CD4-positive, alpha-beta T cell treated with Interleukin-17A for 1 hour (primary cell): ENCODE data around the gene ZNF581.

ENCODE experiments used
- DNase-seq: peaks from one replicate; pipeline ENCODE4 v3.0.0-alpha.2; 2020

The ZNF581 gene

GRCh38 chr19:55684946-55685681 is 41.7 kb downstream of the ZNF581 start:
- DNase-seq: no peak

DNA sequence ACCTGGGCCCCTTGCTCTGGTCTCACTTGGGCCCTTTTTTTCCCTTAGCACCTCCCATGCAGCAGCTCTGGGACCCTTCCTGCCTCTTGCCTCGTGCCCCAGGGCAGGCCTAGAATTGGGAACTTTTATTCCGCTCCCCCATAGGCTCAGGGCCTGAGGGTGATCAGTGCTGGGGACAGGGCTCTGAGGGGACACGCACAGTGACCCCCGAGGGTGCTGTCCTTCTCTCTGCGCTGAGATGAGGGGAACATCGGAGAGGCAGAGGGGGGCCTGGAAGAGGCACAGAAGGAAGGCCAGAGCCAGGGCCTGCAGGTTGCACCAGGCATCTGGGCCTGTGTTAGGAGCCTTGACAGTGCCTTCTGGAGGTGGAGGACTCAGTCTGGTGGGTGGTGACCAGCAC is 42.3 kb downstream of the ZNF581 start:
- no peak for DNase-seq

DNA sequence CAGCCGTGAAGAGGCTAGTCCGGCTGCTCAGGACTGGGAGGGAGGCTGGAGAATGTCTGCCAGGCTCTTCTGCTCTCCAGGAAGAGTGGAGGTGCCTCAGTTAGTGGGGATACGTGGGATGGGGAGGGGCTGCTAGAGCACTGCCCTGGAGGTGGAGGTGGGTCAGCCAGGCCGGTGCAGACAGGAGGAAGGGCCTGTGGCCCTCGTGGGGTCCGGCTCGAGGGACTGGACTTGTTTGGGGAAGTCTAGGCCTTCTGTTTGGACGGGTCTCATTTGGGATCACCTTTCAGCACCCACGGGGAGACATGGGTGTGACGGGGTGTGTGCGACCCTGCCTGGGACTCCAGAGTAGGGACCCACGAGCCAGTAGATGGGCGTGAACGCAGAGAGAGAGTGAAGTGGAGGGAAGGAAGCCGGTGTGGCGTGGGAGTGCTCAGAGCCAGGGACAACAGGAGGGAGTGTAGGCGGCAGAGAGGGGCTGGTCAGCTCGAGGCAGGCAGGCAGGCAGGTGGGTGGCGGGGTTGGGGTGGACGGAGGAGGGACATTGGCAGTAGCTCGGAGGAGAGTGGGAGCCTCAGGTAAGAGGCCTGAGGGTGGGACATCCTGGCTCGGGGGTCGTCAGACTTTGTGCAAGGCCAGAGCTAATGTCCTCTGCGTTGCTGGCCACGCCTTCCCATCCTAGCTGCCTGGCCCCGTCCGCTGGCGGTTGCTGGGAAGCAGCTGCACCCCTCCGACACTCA is 43.0 kb downstream of the ZNF581 start:
- no peak for DNase-seq

DNA sequence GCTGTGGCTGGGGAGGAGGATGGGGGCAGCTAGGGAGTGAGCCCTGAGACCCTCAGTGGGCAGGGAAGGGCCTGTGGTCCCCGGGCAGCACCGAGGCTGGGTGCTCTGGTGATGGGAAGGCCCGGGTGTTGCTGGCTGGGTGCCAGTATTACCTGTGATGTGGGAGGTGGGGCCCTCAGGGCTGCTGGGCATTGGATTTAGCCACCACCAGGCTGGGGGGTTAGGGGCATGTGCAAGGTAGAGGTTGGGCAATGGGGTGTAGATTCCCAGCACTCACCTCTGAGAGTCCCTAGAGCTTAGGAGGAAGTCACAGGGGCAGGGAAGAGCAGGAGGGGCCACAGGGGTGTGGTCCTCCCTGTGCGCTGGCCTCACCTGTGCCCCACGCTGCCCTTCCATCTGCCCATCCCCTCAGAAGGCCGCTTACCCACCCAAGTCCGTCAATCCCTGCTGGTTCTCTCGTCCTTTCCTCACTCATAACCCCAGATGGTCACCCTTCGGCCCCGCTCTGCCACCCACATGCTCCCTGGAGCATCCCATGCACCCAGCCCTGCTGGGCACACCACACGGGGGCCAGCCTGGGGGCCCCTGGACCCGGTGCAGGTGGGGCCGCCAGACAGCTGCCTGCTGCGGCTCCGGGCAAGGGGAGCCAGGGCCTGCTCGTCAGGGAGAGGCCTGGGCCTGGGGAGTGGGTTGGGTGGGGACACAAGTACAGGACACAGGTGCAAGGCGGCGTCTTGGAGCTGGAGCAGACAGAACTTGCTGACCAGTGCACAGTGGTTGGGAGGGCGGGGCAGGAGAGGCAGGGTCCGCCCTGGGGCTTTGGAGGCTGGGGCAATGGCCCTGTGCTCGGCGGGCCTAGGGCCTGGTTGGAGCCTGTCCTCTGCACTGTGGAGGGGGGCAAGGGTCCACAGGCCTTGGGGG is 44.1 kb downstream of the ZNF581 start:
- DNase-seq: no peak

- no peak for DNase-seq
Measured at GRCh38 chr19:55688422-55689218, 45.2 kb downstream of the ZNF581 start.

DNA sequence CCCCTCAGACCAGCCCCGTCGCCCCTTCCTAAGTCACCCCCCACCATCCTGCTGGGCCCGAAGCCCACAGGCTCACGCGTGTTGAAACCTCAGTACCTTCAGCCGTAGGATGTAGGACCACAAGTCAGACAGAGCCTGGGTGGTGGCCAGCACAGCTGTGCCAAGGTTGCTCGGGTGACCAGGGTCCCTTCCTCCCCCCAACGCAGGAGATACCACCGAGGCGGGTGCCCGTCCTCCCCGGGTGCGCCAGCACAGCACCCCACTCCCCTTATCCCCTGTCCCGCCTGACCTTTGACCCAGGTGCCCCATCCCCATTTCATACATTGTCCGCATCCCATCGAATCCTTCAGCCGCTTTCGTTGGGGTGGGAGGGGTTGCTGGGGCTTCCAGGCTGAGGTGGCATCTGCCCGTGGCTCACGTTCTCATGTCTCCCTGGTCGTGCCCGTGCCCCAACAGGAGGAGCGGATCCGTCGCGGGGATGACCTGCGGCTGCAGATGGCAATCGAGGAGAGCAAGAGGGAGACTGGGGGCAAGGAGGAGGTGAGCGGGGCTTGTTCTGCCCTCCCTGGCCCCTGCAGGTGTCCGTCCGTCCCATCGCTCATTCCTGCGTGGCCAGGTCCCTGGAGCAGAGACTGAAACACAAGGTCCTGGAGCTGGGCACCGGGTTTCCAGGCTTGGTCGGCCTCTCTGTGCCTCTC is 46.1 kb downstream of the ZNF581 start:
- no peak for DNase-seq

DNA sequence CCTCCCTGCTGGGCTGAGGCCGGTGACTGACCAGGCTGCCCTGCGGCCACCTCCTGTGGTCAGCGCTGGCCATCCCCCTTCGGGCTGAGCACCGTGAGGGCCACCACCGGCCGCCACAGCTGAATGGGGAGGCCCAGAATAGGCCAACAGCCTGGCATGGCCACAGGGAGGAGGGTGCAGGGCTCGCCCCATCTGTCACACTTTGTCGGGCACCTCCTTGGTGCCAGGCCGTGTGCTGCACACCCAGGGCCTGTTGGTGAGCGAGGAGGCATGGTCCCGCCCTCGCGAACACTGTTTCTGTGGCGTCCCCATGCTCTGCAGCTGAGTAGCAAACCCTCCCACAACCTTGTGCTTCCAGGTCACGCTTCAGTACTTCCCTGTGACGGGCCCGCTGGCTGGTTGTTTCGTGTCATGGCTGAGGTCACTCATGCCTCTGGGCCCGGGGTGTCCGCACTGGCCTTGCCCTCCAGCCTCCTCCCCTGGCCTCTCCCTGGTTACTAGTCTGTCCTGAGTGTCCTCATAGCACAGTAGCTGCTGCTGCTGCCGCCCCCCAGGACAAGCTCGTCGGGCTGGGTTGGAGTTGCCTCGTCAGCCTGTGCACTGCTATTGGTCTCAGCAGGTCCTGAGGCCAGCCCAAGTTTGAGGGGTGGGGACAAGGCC is 46.8 kb downstream of the ZNF581 start:
- DNase-seq: no peak

DNA sequence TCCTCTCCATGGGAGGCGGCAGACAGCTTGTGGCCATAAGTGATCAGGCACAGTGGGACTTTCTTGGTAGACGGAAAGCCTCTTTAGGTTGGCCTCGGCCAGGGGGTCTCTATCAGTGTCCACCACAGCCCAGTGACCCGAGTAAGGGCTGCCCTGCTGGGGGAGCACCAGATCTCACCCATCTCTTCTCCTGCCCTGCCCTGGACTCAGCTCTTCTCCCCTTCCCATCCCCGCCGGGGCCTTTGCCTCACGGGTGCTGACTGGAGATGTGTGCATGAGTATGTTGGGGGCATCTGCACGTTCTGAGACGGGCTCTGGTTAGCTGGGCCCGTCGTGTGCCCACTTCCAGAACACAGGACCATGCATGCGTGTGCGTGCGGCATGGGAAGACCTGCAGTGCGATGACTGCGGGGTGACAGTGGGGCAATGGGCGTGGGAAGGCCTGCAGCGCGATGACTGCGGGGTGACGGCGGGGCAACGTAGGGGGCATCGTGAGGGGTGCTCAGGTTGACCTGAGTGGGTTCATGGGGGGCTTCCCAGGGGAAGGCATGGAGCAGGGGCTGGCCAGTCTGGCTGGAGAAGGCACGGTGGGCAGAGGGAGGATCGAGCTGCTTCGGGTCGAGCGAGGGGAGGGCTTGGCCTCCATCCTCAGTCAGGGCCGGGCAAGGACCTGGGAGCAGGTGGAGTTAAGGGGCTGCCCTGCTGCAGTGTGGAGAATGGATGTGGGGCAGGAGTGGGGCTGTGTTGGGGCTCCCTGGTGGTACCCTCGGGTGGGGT is 47.5 kb downstream of the ZNF581 start:
- no peak for DNase-seq

DNA sequence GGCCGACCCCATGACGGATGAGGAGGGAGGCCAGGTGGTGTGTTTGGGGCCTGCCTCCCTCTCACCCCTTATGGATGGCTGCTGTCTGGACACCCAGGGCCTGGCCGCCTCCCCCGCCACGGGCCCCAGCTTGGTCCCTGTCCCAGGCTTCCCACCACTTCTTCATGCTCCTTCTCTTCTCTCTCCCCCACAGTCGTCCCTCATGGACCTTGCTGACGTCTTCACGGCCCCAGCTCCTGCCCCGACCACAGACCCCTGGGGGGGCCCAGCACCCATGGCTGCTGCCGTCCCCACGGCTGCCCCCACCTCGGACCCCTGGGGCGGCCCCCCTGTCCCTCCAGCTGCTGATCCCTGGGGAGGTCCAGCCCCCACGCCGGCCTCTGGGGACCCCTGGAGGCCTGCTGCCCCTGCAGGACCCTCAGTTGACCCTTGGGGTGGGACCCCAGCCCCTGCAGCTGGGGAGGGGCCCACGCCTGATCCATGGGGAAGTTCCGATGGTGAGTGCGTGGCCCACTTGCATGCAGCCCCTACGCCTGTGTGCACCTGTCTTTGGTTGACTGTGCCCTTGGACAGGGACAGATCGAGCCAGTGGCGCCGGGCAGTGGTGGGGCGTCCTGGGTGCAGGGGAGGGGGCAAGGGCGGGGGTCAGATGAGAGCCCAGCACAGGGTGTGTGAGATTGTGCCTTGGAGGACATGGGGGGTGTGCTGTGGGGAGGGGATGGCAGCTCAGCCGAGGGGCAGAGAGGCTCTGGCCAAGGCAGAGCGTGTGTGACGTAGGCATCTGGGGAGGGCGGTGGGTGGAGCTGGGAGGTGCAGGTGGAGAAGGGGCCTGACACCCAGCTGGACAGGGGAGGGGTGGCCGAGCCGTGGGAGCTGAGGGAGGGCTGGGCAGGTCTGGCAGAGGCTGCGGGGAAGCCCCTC is 48.4 kb downstream of the ZNF581 start:
- no peak for DNase-seq

DNA sequence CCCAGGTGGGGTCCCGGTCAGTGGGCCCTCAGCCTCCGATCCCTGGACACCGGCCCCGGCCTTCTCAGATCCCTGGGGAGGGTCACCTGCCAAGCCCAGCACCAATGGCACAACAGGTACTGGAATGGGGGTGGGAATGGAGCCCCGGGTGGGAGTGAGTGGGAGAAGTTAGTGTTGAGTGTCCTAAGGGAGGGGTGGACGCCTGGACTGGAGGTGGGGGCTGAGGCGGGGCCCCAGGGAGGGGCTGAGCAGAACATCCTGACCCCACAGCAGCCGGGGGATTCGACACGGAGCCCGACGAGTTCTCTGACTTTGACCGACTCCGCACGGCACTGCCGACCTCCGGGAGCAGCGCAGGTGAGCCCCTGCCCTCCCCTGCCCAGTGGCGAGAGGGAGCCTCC is 49.2 kb downstream of the ZNF581 start:
- no peak for DNase-seq

GRCh38 chr19:55693336-55693974 is 50.0 kb downstream of the ZNF581 start:
- no peak for DNase-seq

- no peak for DNase-seq
Measured at GRCh38 chr19:55694241-55694655, 50.8 kb downstream of the ZNF581 start.

DNA sequence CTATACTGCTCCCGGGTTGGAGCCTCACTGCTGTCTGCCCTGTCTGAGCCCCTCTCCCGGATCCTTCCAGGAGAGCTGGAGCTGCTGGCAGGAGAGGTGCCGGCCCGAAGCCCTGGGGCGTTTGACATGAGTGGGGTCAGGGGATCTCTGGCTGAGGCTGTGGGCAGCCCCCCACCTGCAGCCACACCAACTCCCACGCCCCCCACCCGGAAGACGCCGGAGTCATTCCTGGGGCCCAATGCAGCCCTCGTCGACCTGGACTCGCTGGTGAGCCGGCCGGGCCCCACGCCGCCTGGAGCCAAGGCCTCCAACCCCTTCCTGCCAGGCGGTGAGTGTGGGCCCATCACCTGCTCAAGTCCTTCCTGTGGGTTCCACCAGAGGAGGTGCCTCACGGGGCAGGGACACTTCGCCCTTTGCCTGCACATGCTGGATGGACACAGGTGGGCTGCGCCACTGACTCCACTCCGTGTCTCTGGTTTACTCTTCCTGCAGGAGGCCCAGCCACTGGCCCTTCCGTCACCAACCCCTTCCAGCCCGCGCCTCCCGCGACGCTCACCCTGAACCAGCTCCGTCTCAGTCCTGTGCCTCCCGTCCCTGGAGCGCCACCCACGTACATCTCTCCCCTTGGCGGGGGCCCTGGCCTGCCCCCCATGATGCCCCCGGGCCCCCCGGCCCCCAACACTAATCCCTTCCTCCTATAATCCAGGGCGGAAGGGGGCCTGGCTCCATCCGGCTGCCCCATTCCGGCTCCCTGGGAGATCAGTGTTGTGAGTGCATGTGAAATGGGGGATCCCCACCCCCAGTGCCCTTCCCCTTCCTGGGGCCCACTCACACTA is 51.4 kb downstream of the ZNF581 start:
- DNase-seq: no peak
